SW480 (cell line): ENCODE results near the gene MAPK8IP3.
"Not testable (repeated sequence)": the region's sequence is repeated elsewhere in the genome, so short reads cannot be mapped to it uniquely, and the experiment has no call there.

Source experiments
- DNase-seq: peaks from one replicate; pipeline ENCODE4 v3.0.0-alpha.2; 2016; ENCODE audit warnings: low spot score

The MAPK8IP3 gene

DNA sequence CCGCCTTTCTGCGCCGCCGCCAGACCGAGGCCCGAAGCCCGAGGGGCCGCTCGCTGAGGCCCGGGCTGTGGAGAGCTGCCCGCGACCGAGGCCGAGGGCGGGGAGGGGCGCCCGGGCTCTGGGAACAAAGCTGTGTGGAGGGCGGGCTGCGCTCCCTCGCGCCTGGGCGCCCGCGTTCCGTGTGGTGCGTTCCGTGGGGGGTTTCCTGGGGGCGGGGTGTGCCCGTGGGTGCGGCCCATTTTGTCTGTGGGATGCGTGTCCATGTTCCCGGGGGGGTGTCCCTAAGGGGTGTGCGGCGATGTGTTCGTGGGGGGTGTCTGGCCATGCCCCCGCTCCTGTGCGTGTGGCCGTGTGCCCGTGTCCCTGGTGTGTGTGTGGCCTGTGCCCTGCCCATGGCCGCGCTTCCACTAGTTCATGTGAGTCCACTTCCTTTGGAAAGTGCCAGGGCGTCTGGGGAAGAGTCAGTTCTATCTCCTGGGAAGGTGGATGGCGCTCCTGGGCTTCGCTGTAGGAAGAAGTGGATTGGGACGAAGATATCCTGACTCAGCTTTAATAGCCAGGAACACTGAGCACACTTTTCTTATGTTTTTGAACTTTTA lies 27.4 kb upstream of the MAPK8IP3 start:
- peak; percentile 53 for DNase-seq

DNA sequence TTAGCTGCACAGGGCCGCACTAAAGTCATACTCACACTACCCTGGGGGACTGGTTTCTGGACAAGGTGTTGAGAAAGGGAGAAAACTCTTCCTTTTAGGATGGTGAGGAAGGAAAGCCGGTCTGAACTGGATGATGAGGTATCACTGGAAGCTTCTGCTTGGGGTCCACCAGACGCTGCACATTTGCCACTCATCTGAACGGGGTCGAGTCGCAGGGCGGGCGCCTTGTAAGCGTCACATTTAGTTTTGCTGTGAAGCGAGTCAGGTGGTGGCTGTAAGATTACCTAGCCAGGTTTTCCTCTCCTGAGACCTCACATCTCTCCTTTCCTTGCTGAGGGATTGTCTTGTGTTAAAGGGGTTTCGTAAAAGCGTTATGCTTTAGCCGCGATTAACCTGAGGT lies 25.6 kb upstream of the MAPK8IP3 start:
- no peak for DNase-seq

DNA sequence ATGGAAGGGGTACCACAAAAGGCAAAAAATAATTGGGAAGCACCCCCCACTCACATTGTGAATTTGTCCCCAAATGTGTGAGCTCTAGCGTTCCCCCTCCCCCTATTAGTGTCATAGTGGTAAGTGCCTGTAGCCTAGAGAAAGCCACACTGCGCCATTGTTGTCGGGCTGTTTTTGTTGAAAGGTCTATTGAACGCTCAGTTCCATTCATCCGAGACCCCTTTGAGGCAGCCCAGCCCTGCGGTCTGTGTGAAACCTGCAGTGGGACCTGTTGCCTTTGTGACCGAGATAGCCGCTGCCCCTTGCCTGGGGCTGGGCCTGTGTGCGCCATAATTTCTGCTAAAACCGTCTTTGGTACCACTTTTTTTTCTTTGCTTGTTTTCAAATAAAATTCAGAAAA lies 25.0 kb upstream of the MAPK8IP3 start:
- DNase-seq = no peak

DNA sequence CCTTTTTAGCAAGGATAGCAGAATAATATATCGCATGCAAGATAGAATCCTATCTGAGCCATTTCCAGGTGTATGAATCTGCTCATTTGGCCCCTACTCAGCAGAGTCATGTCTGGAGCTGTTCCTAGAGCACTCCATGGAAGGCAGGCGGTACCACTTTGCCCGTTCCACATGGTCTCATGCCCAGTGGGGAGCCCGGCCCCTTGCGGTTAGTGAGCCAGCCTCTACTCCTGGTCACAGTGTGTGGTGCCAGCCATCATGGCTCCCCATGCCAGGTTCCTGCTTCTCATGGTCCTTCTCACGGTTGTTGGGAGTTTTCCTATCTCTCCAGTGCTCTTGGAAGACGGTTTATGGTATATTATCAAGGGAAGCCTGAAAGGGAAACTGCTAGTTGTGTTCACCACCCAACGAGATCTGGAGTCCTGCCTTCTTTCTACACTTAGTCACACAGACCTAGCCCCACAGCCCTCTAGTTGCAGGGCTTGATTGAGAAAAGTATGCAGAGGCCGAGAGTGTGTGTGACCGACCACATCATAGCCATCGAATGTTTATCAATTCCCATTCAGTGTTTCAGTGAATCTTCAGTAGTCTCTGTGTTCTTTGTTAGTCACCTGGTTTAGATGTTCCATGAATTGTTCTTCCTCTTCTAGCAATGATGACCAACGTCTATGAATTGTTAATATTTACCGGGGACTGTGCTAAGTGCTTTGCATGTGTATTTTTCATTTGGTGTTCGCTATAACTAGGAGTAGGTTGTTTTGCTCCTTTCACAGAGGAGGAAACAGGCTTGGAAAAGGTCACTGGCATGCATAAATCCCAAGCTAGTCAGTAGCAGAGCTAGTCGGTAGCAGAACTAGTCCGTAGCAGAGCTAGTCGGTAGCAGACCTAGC lies 18.3 kb upstream of the MAPK8IP3 start:
- no peak for DNase-seq

DNA sequence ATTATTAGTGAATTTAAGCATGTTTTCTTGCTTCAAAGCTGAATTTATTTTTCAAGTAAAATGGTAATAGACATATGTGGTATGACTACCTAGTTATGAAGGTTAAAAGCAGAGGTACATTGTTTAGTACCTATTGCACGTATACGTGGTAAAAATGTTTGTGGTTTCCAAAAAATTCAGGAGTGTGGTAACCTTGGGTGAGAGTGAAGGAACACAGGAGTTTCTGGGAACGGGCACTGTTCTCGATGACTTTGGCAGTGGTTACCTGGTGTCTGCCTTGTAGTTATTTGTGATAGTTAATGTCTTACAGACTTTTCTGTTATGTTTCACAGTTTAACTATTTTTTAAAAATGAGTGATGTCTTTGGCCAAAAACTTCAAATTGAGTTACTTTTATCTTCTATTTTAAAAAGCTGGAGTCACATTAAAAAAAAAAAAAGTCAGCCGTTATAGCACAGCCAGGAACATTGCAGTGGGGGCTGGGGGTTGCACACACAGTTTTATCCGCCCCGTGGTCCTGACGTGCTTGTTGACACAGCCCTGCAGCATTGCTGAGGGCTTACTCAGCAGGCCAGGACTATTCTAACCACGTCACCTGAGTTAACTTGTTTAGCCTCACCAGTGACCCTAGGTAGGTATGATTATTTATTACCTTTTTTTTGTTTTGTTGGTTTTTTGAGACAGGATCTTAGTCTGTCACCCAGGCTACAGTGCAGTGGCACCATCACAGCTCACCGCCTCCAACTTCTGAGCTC lies 17.0 kb upstream of the MAPK8IP3 start:
- peak; percentile 62 for DNase-seq

DNA sequence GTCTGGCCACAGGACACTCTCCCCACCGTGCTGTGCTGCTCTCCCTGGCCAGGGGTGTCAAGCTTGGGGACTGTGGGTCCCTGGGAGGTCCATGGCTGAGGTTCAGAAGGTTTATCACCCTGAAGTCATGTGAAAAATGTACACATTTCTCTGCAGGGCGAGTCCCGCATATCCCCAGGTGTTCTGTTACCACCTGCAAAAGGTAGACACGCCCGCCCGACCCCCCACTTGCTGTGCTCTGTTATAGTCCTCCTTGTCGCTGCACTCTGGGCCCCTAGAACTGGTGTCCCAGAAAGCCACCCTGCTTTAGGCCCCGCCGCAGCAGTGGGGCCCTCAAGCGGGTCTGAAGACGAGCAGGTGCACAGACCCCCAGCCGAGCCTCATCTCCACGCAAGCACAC lies 16.1 kb upstream of the MAPK8IP3 start:
- DNase-seq = no peak

DNA sequence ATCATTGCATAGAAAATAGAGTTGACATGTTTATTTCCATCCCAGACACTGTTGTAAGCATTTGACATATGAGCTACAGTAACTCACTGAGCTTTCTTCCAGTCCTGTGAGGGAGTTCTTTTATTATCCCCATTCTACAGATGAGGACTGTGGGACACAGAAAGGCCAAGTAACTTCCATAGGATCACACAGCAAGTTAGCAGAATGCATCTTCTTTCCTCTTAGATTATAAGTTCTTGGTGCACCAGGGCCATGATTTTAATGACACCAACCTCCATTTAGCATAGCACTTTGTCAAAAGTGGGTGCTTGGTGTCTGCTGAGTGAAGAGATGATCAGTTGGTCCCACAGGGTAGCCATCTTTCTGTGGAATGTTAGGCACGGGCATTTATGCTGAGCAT lies 15.2 kb upstream of the MAPK8IP3 start:
- no peak for DNase-seq

DNA sequence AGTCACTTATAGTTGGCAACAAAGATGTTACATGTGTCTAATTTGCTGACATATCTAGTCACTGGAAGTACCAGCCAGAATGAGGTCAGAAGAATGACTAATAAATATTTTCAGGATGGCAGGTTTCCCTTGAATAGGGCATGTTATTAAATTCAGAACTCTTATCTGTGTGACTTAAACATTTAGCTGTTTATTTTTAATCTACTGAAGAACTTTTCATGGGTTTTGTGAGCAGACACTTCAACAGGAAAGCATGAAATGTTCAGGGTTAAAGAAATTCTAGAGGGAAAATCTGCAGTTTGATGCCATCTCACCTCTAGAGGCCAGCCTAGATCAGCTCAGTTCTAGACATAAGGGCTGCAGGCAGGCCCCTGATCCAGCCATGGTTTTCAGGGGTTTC lies 14.7 kb upstream of the MAPK8IP3 start:
- no peak for DNase-seq

DNA sequence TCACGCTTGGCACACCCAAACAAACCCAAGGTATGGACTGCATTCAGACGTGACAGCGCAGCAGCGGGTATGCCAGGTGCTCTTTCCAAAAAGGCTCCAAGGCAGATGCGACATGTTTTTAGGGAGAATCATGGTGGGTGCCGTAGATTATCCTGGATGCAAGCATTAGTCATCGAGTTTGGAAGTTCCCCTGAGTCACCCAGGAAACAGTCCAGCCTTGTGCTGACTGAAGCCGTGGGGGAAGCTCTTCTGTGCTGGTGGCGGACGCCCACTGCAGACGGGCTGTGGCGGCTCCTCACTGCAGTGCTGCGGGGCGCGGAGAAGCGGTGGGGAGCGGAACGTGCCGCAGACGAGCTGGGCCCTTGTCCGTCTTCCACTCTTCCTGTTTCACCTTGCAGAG lies 14.0 kb upstream of the MAPK8IP3 start:
- no peak for DNase-seq

DNA sequence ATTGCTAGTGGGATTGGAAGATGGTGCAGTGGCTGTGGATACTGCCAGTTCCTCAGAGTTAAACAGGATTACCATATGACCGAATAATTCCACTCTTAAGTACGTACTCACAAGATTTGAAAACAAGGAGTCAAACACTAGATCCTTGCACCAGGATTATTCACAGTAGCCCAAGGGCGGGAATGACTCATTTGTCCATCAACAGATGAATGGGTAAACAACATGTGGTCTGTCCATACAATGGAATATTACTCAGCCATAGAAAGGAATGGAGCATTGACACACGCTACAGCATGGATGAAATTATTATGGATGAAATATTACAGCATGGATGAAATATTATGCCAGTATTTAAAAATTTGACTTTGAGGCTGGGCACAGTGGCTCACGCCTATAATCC lies 9.1 kb upstream of the MAPK8IP3 start:
- DNase-seq = no peak

DNA sequence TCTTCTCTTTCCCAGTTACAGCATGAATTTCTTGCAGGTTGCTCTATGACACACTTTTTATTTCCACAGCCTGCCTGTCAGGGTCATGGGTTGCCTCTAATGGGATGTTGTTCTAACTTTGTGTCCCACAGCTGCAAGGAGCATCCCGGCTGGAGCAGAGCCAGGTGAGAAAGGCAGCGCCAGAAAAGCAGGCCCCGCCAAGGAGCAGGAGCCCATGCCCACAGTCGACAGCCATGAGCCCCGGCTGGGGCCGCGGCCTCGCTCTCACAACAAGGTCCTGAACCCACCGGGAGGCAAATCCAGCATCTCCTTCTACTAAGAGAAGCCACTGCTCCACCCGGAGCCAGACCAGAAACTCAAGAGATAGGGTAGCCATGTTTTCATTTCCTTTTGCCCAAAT lies 7.3 kb upstream of the MAPK8IP3 start:
- no peak for DNase-seq

DNA sequence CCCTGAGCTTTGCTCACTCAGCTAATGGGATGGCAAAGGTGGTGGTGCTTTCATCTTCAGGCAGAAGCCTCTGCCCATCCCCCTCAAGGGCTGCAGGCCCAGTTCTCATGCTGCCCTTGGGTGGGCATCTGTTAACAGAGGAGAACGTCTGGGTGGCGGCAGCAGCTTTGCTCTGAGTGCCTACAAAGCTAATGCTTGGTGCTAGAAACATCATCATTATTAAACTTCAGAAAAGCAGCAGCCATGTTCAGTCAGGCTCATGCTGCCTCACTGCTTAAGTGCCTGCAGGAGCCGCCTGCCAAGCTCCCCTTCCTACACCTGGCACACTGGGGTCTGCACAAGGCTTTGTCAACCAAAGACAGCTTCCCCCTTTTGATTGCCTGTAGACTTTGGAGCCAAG lies 5.7 kb upstream of the MAPK8IP3 start:
- no peak for DNase-seq

DNA sequence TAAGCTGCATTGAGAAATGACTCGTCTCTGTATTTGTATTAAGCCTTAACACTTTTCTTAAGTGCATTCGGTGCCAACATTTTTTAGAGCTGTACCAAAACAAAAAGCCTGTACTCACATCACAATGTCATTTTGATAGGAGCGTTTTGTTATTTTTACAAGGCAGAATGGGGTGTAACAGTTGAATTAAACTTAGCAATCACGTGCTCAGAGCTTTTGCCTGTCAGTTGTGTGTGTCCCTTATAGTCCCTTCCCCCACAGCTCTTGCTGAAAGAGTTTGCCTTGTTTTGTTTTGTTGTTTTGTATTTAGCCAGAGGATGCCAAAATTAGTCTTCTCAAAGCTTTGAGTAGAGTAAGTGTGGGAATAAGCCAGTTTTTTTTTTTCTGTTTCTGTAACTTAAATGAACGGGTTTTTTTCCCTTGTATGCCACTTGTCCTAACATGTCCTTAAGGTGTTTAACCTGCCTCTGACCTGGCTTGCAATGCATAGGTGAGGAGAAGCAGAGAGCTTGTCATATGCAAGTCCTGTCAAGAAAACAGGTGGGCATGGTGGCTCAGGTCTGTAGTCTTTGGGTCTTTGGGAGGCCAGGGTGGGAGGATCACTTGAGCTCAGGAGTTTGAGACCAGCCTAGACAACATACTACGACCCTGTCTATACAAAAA lies 4.6 kb upstream of the MAPK8IP3 start:
- no peak for DNase-seq

DNA sequence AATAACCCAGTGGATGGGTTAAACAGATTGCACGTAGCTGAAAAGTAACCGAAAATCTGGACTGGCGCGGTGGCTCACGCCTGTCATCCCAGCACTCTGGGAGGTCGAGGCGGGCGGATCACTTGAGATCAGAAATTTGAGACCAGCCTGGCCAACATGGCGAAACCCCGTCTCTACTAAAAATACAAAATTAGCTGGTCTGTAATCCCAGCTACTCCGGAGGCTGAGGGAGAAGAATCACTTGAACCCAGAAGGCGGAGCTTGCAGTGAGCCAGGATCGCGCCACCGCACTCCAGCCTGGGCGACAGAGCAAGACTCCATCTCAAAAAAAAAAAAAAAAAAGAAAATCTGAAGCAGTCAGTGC lies 689 bp upstream of the MAPK8IP3 start:
- DNase-seq = not testable (repeated sequence)

DNA sequence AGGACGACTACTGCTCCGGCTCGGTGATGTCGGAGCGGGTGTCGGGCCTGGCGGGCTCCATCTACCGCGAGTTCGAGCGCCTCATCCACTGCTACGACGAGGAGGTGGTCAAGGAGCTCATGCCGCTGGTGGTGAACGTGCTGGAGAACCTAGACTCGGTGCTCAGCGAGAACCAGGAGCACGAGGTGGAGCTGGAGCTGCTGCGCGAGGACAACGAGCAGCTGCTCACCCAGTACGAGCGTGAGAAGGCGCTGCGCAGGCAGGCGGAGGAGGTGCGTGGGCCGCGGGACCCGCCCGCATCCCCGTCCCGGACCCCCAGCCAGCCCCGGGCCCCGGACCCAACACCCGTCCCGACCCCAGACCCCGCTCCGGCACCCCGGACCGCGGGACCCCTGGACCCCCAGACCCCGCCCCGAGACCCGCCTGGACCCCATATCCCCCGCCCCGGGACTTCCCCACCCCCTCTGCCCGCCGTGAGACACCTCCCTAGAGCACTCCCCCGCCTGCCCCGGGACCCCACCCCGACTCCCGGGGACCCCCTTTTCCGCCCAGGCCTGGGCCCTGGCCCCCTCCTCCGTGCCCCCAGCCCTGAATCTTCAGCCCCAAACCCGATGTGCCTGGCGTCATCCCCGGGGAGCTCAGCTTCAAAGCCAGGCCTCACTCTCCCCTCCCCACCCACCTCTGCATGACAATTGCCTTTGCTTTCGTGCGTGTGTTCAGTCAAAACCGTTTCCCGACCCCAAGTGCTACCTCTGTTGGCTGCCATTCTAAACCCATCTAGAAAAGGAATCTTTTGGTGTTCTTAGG lies 594 bp downstream of the MAPK8IP3 start:
- DNase-seq = peak; percentile 30

DNA sequence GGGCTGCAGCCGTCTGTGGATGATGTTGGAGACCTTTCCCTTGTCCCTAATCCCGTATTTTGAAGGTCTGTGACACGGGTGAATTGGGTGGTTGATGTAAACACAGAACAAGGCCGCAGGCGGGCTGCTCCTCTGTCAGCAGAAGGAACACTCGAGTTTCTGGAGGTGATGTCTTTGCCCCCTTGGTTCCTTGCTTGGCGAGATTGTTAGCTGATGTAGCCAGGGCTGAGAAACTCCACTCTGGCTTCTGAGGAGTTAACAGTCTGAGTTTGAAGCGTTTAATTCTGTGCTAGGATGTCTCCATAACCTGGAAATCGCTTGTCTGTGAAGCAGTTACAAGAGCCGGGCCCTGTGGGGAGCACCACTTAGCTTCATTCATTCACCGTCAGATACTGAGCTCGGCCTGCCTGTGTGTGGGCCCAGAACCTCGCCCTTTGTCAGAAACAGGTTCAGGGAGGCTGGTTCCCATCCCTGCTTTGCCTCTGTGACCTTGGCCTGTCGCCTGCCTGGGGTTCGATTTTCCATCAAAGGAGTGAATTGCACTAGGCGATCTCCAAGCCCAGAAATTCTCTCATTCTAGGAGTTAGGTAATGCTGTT lies 1.3 kb downstream of the MAPK8IP3 start:
- no peak for DNase-seq

DNA sequence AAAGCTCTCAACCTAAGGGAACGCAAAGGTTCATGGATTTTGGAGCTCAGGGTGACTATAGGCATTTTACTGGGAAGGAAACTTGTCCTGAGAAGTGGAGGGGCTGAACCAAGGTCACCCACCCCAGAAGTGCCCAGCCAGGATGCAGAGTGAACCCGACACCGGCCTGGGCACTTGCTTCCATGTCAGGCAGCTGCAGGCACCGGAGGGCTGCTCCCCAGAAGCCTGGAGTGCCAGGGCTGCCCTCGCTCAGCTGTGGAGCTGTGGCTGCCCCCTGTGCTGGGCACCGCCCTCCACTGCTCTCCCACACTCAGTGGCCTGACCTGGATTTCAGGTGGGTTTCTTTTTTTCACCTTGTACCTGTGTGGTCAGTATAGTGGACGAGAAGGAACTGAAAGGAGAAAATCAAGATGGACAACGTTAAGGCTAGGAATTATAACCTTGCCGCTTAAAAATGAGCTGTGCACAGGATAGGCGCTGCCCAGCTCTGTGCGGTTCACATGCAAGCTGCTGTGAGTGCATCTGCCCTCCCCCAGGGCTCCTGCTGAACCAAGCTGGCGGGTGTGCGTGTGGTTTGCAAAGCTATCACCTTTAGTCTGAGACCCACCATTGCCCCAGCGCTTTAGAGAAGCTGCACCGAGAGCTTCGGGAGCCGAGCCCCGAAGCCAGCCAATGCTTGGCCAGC lies 2.2 kb downstream of the MAPK8IP3 start:
- no peak for DNase-seq

DNA sequence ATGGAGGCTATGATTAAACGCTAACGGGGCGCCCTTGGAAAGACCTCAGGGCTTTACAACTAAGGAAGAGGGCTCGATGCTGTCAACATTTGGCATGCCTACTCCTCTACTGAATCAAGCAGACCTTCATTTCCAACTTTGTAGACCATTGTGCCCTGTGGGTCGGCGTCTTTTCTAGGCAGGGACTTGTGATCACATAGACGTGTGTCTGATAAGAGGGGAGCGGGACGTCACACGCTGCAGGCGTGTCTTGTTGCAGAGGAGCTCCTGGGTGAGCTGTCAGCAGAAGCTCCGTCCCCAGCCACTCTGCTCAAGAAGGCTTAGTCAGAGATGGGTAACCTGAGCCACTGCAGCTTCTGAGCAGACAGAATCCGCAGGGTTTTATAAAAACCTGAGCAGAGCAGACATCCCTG lies 2.8 kb downstream of the MAPK8IP3 start:
- DNase-seq = no peak

DNA sequence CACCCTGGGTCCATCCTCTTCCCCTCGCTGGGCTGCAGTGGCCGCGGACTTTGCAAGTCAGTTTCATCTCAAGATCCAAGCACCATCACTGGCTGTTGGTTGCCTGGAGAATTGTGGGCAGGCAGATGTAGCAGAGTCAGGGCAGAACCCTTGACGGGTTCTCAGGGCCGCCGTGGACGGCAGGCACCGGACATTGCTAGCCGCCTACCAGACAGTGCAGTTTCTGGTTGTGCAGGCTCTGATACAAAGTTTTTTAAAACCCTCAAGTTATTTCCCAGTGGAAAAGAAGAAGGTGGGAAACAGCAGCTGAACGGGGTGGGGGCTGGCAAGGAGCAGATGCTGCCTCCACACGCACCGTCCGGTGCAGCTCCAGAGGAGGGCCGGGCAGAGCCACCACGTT lies 3.4 kb downstream of the MAPK8IP3 start:
- no peak for DNase-seq

DNA sequence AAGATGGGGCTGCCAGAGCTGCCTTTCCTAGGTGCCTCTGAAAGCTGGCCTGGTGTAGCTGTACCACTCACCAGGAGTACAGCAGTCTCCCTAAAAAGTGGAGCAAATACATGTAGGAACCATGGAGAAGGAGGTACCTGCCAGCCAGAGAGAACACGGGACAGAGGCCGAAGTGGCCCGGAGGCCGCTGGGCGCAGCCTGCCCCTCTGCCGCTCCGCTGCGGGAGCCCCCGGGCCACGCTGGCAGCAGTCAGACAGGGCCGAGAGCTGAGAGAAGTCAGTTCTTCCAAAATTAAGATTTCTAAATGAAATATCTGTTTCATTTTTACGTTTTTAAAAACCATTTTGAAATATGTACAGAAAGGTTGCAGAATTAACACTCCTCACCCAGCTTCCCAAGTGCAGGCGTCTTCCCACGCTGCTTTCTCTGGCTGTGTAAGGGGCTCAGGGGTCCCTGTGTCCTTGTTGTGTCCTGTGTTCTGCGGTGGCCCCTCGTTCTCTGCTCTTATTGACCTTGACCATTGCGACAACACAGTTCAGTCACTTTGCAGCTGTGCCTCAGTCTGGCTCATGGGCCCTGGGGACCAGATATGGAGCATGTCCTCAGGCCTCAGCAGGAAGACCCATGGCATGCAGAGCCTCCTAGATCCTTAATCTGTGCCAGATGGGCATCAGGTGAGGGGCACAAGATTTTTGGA lies 5.0 kb downstream of the MAPK8IP3 start:
- no peak for DNase-seq
